HK-2 (cell line): Measurements from ENCODE around the gene BMF.
A peak's percentile ranks its signal among the peaks of the same experiment; 100 is the strongest.

Experiments used
- DNase-seq: peaks from one replicate; pipeline ENCODE4 v3.0.0-alpha.2; 2018; ENCODE audit not compliant: unreplicated experiment

BMF gene

GRCh38 chr15:40103864-40104271, 4.8 kb downstream of the BMF start:
- DNase-seq: no peak

GRCh38 chr15:40102897-40103858, 5.5 kb downstream of the BMF start:
- DNase-seq: no peak

GRCh38 chr15:40100947-40101905, 7.5 kb downstream of the BMF start:
- DNase-seq: no peak

GRCh38 chr15:40100123-40100946, 8.3 kb downstream of the BMF start:
- DNase-seq: no peak

GRCh38 chr15:40098489-40099261, 10.0 kb downstream of the BMF start:
- DNase-seq: peak; percentile 73

- DNase-seq: no peak
Measured at GRCh38 chr15:40097968-40098476, 10.7 kb downstream of the BMF start.

- no peak for DNase-seq
Measured at GRCh38 chr15:40097096-40097967, 11.3 kb downstream of the BMF start.

- DNase-seq: no peak
Measured at GRCh38 chr15:40096094-40096891, 12.4 kb downstream of the BMF start.

- DNase-seq: no peak
Measured at GRCh38 chr15:40095371-40096093, 13.1 kb downstream of the BMF start.

GRCh38 chr15:40094156-40094555, 14.5 kb downstream of the BMF start:
- no peak for DNase-seq

- no peak for DNase-seq
Measured at GRCh38 chr15:40092979-40093869, 15.5 kb downstream of the BMF start.

GRCh38 chr15:40092256-40092978, 16.3 kb downstream of the BMF start:
- no peak for DNase-seq

- no peak for DNase-seq
Measured at GRCh38 chr15:40091861-40092255, 16.8 kb downstream of the BMF start.

GRCh38 chr15:40090774-40091455, 17.8 kb downstream of the BMF start:
- DNase-seq: no peak

GRCh38 chr15:40088929-40089755, 19.5 kb downstream of the BMF start:
- DNase-seq: peak; percentile 51
